ENCODE data around the gene MAGIX.

GRCh38 chrX:49129427-49129826 is 33.1 kb upstream of the MAGIX start:
- no peak for TF ChIP-seq CTCF (IDR thresholded peaks at IDR 0.05; ENCODE audit: insufficient read depth, low read length, poor library complexity, severe bottlenecking)
- no peak for TF ChIP-seq EZH2phosphoT487 (conservative IDR thresholded peaks at IDR 0.05; ENCODE audit: low read length)

Data from SU-DHL-6 (cell line).